ENCODE measurements around the gene GATAD2B. TPM values are rescaled to one million over a fixed set of nuclear protein-coding genes. Genes with fewer than 3 reads are reported as not detected.

Gene GATAD2B
- total RNA-seq, 1 experiment from 2014 or later, result 46.9 TPM

- H3K36me3 Mint-ChIP-seq, result peaks cover 86% of the 10 kb centered on the region
- DNase-seq (ENCODE audit: low spot score) (no peak), ATAC-seq (no peak)
- no peak overlapping the region for H3K4me3 Mint-ChIP-seq
- ChIA-PET CTCF (interaction anchor here (0.8 to 1.7 kb wide), 2 partner anchors 84 to 86 kb away, joined by 4 to 5 read pairs; partner anchors contain the start of gene NPR1), POLR2A (interaction anchor here (0.6 kb wide), 1 partner anchor 68 kb away, joined by 4 read pairs; no protein-coding TSS in a partner anchor)
- TF ChIP-seq ZBTB43 (CRISPR knock-in tag; IDR thresholded peaks at IDR 0.05) (no peak), NFE2L1 (CRISPR knock-in tag; IDR thresholded peaks at IDR 0.05) (no peak), ZMAT4 (CRISPR knock-in tag; IDR thresholded peaks at IDR 0.05) (no peak), GTF2I (CRISPR knock-in tag; conservative IDR thresholded peaks at IDR 0.05) (no peak)
- no peaks in the 10 kb centered on the region for H3K4me1 Mint-ChIP-seq
- no peaks in the 10 kb centered on the region for H3K27me3 Mint-ChIP-seq (ENCODE audit: low read depth)
- H3K27ac Mint-ChIP-seq, result no peak overlapping the region
- H3K9me3 Mint-ChIP-seq, result no peaks in the 10 kb centered on the region
Observed at GRCh38 chr1:153763365-153764225, 159.2 kb downstream of the GATAD2B start.

GRCh38 chr1:153760440-153760839, 162.3 kb downstream of the GATAD2B start:
- DNase-seq (ENCODE audit: low spot score), result no peak
- ChIA-PET POLR2A (interaction anchor here (1.1 kb wide), 1 partner anchor 15 kb away, joined by 3 read pairs; no protein-coding TSS in a partner anchor), CTCF (interaction anchor here (1.0 to 1.4 kb wide), 2 partner anchors 9 to 36 kb away, joined by 3 read pairs; no protein-coding TSS in a partner anchor)
- peak overlapping the region; percentile 27; the same call in 1 of the 2 replicates for H3K27ac Mint-ChIP-seq
- TF ChIP-seq JUN (CRISPR knock-in tag; IDR thresholded peaks at IDR 0.05) (no peak), ZNF281 (CRISPR knock-in tag; IDR thresholded peaks at IDR 0.05) (no peak)
- peaks cover 83% of the 10 kb centered on the region for H3K36me3 Mint-ChIP-seq
- H3K4me1 Mint-ChIP-seq, result no peaks in the 10 kb centered on the region
- ATAC-seq, result no peak
- no peaks in the 10 kb centered on the region for H3K9me3 Mint-ChIP-seq
- H3K4me3 Mint-ChIP-seq, result no peak overlapping the region
- no peaks in the 10 kb centered on the region for H3K27me3 Mint-ChIP-seq (ENCODE audit: low read depth)

Small RNA genes within 50 kb of the gene (microRNA-seq; reads per million reads assigned to microRNA genes)
- gene MIR6737 (ENCODE audit: borderline number of aligned reads), result 1.4 reads per million

Other genes starting within 250 kb of the GATAD2B start
- gene NPR1, start 244.3 kb downstream of the GATAD2B start, total RNA-seq (2021), result 13.2 to 16.5 TPM (median 15.9 TPM) in 3 replicates
- 66.8 to 71.3 TPM (median 70.5 TPM) in 3 replicates for gene INTS3, start 194.9 kb downstream of the GATAD2B start, total RNA-seq (2021)
- 36.3 to 38.9 TPM (median 36.9 TPM) in 3 replicates for gene SLC27A3, start 147.6 kb downstream of the GATAD2B start, total RNA-seq (2021)
- gene DENND4B, start 23.7 kb upstream of the GATAD2B start, total RNA-seq (2021), result 88.9 to 93.9 TPM (median 93.1 TPM) in 3 replicates
- gene CRTC2, start 35.6 kb upstream of the GATAD2B start, total RNA-seq (2021), result 34.7 to 43.7 TPM (median 38.1 TPM) in 3 replicates
- 185 to 204 TPM (median 193 TPM) in 3 replicates for gene SLC39A1, start 40.6 kb upstream of the GATAD2B start, total RNA-seq (2021)
- 33.1 to 35.2 TPM (median 34.6 TPM) in 3 replicates for gene CREB3L4, start 44.9 kb upstream of the GATAD2B start, total RNA-seq (2021)
- gene JTB, start 54.7 kb upstream of the GATAD2B start, total RNA-seq (2021), result 88.8 to 90.6 TPM (median 90.3 TPM) in 3 replicates
- 117 to 126 TPM (median 119 TPM) in 3 replicates for gene RAB13, start 63.4 kb upstream of the GATAD2B start, total RNA-seq (2021)
- gene RPS27, start 67.8 kb upstream of the GATAD2B start, total RNA-seq (2021), result 2,141 to 2,438 TPM (median 2,292 TPM) in 3 replicates
- 0.02 to 0.09 TPM in 2 of 3 replicates, not detected in the other for gene NUP210L, start 232.1 kb upstream of the GATAD2B start, total RNA-seq (2021)

All from WTC11 (cell line).